OCI-LY3 (cell line): ENCODE data around the gene IGFL3.

Source experiments
- H2AFZ ChIP-seq: fragments of 200-600, 300-600 bp; shearing (Covaris generic); 2 replicates; pipeline ENCODE4 v1.6.0; 2014; ENCODE audit warnings: antibody characterized with exemption, low read depth, low read length
- H3K27ac ChIP-seq: fragments of 200-600, 300-600 bp; sonication (generic); 2 replicates; pipeline ENCODE4 v1.5.1; 2014; ENCODE audit warnings: mild to moderate bottlenecking, low read length, moderate library complexity, mixed read lengths
- H3K27me3 ChIP-seq: fragments of 200-600, 300-600 bp; sonication (generic); 2 replicates; pipeline ENCODE4 v1.6.1; 2014; ENCODE audit warnings: low read depth, low read length, mixed read lengths
- H3K36me3 ChIP-seq: fragments of 200-600, 300-600 bp; sonication (generic); replicated peaks from 2 replicates; pipeline ENCODE3; 2014; ENCODE audit warnings: low read depth, low read length, mixed read lengths
- H3K4me1 ChIP-seq: fragments of 300-600, 200-600 bp; sonication (generic); 2 replicates; pipeline ENCODE4 v1.6.1; 2014; ENCODE audit warnings: low read length, mixed read lengths
- H3K4me2 ChIP-seq: fragments of 200-600, 300-600 bp; sonication (generic); 2 replicates; pipeline ENCODE4 v1.6.1; 2014; ENCODE audit warnings: low read length, mixed read lengths
- H3K4me3 ChIP-seq: fragments of 300-600, 200-600 bp; sonication (generic); 2 replicates; pipeline ENCODE4 v1.5.1; 2014; ENCODE audit warnings: antibody characterized with exemption, mild to moderate bottlenecking, low read length, moderate library complexity
- H3K79me2 ChIP-seq: fragments of 300-600, 200-600 bp; shearing (Covaris generic); 2 replicates; pipeline ENCODE4 v1.6.1; 2014; ENCODE audit warnings: mild to moderate bottlenecking, low read length, mixed read lengths
- H3K9ac ChIP-seq: fragments of 300-600, 200-600 bp; shearing (Covaris generic); 2 replicates; pipeline ENCODE4 v1.6.0; 2014; ENCODE audit warnings: mild to moderate bottlenecking, low read length, moderate library complexity
- H3K9me3 ChIP-seq: fragments of 200-600, 300-600 bp; shearing (Covaris generic); 2 replicates; pipeline ENCODE4 v1.6.1; 2014; ENCODE audit warnings: low read length, mixed read lengths; ENCODE audit not compliant: insufficient read depth
- H4K20me1 ChIP-seq: fragments of 200-600, 300-600 bp; sonication (generic); 2 replicates; pipeline ENCODE4 v1.6.1; 2016; ENCODE audit warnings: low read length, mixed read lengths; ENCODE audit not compliant: insufficient read depth
- EZH2phosphoT487 ChIP-seq: fragments of 200-600 bp; shearing (Covaris generic); IDR thresholded peaks from 2 replicates; pipeline ENCODE4 v1.6.1; 2018; ENCODE audit warnings: antibody characterized with exemption, mixed run types, low read depth
- TF ChIP-seq, protein P1 (sequence below): fragments of 200-600, 300-600 bp; sonication (generic); IDR thresholded peaks from 2 replicates; pipeline ENCODE4 v1.5.1; 2014; ENCODE audit warnings: antibody characterized with exemption, low read length, low read depth

IGFL3 gene

DNA sequence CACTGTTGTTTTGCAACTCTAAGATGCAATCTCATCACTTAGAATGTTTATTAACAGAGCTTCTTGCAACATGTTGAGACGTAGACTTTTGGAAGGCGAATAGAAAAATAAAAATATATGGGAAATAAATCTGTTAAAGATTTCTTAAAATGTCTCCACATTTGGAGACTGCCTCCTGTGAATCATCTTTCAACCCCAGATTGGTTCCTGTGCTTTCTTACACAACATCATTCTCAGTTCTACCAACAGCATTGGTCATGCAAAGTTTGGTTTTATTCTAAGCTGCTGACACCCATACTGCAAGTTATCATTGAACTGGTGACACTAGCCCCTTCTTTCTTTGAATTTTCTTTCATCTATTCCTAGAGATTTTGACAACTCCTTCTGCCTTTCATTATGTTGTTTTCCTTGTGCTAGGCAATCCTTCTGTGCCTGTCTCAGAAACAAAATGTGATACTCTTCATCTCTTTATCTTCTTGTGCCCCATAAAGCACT lies 1.6 kb upstream of the IGFL3 start:
- Histone ChIP-seq H3K27me3 (peaks cover 27% of the 10 kb centered on the region), H2AFZ (no peak overlapping the region), H4K20me1 (no peaks in the 10 kb centered on the region), H3K9me3 (no peaks in the 10 kb centered on the region), H3K4me1 (peaks cover 6% of the 10 kb centered on the region; the same call in 1 of the 2 replicates), H3K79me2 (no peaks in the 10 kb centered on the region), H3K4me3 (no peak overlapping the region), H3K4me2 (no peak overlapping the region), H3K27ac (no peak overlapping the region), H3K9ac (no peak overlapping the region), H3K36me3 (no peaks in the 10 kb centered on the region)
- TF ChIP-seq, protein P1, sequence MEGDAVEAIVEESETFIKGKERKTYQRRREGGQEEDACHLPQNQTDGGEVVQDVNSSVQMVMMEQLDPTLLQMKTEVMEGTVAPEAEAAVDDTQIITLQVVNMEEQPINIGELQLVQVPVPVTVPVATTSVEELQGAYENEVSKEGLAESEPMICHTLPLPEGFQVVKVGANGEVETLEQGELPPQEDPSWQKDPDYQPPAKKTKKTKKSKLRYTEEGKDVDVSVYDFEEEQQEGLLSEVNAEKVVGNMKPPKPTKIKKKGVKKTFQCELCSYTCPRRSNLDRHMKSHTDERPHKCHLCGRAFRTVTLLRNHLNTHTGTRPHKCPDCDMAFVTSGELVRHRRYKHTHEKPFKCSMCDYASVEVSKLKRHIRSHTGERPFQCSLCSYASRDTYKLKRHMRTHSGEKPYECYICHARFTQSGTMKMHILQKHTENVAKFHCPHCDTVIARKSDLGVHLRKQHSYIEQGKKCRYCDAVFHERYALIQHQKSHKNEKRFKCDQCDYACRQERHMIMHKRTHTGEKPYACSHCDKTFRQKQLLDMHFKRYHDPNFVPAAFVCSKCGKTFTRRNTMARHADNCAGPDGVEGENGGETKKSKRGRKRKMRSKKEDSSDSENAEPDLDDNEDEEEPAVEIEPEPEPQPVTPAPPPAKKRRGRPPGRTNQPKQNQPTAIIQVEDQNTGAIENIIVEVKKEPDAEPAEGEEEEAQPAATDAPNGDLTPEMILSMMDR = no peak
- no peak for TF ChIP-seq EZH2phosphoT487

DNA sequence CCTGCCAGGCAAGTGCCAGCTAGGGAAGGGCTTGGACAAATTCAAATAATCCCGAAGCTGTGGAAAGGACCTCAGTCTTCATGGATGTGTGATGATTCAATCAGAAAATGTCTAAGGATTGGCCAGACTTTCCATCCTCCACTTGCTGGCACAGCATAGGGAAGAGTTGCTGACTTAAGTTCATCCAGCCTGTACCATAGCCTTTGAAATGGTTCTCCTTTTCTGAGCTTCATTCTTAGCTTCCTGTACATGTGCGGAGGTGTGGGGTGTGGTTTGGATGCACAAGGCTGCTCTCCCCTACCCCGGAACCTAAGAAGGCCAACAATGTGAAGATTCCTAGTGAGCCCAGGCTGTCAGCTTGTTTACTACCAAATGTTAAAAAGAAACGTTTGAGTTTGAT lies 959 bp upstream of the IGFL3 start:
- no peaks in the 10 kb centered on the region for H3K79me2 ChIP-seq
- TF ChIP-seq EZH2phosphoT487 = no peak
- TF ChIP-seq, protein P1 = no peak
- no peak overlapping the region for H3K9ac ChIP-seq

DNA sequence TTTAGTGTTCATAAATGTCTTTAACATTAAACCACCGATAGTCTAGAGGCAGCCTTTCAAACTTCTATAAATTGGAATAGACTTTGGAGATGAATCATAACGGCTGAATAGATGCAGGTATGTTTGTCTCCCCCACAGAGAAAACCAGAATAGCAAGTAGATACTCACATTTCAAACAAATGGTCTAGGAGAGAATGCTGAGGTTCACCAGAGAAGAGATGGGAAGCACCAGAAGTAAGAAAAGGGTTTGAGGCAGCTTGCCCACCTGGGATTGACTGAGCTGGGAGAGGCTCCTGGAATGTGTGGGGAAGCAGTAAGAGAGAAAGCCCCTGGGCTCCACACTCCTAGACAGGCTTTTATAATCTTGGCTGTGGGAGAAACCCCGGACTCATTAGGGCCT lies 6.4 kb downstream of the IGFL3 start:
- peaks cover 4% of the 10 kb centered on the region; the same call in 1 of the 2 replicates for H3K4me1 ChIP-seq
- H3K4me2 ChIP-seq = no peak overlapping the region
- no peaks in the 10 kb centered on the region for H3K36me3 ChIP-seq
- H3K9me3 ChIP-seq = no peaks in the 10 kb centered on the region
- no peaks in the 10 kb centered on the region for H4K20me1 ChIP-seq
- TF ChIP-seq, protein P1 = no peak
- no peak for TF ChIP-seq EZH2phosphoT487
- H3K9ac ChIP-seq = no peak overlapping the region
- H3K79me2 ChIP-seq = no peaks in the 10 kb centered on the region
- H2AFZ ChIP-seq = no peak overlapping the region
- no peak overlapping the region for H3K27ac ChIP-seq
- H3K4me3 ChIP-seq = no peak overlapping the region
- peaks cover 26% of the 10 kb centered on the region for H3K27me3 ChIP-seq

More for the DNA sequence above, 959 bp upstream of the IGFL3 start:
- Histone ChIP-seq H3K9me3 (no peaks in the 10 kb centered on the region), H3K4me2 (no peak overlapping the region), H3K4me3 (no peak overlapping the region), H3K27ac (no peak overlapping the region), H3K27me3 (peaks cover 27% of the 10 kb centered on the region), H2AFZ (no peak overlapping the region), H3K36me3 (no peaks in the 10 kb centered on the region), H4K20me1 (no peaks in the 10 kb centered on the region), H3K4me1 (peaks cover 6% of the 10 kb centered on the region; the same call in 1 of the 2 replicates)

DNA sequence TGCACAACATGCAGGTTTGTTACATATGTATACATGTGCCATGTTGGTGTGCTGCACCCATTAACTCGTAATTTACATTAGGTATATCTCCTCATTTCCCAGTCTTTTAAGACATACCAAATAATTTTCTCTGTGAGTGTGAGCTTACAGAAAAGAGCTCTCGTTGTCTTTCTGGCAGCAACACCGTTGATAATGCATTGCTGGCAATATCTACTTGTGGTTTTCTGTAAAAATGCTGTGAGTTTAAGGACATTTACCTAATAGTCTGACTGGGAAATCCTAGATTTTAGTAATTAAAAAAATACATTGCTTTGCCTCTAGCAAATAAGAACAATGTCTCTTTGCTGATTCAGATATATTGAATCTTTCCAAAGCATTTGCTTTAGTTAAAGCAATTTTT lies 8.4 kb downstream of the IGFL3 start:
- H3K9ac ChIP-seq = no peak overlapping the region
- no peak overlapping the region for H2AFZ ChIP-seq
- no peaks in the 10 kb centered on the region for H3K9me3 ChIP-seq
- no peak overlapping the region for H3K4me3 ChIP-seq
- H3K4me2 ChIP-seq = no peak overlapping the region
- H3K79me2 ChIP-seq = no peaks in the 10 kb centered on the region
- H3K27me3 ChIP-seq = peaks cover 43% of the 10 kb centered on the region
- no peaks in the 10 kb centered on the region for H4K20me1 ChIP-seq
- peaks cover 4% of the 10 kb centered on the region; the same call in 1 of the 2 replicates for H3K4me1 ChIP-seq
- TF ChIP-seq EZH2phosphoT487 = no peak
- TF ChIP-seq, protein P1 = no peak
- H3K36me3 ChIP-seq = no peaks in the 10 kb centered on the region
- no peak overlapping the region for H3K27ac ChIP-seq
